ENCODE data around the gene DYRK2. TPM values are rescaled to one million over a fixed set of nuclear protein-coding genes. Genes with fewer than 3 reads are reported as not detected.

DYRK2 gene
- polyA plus RNA-seq, 3 donors: 23.4 to 29.0 (median 23.5) TPM

DNA sequence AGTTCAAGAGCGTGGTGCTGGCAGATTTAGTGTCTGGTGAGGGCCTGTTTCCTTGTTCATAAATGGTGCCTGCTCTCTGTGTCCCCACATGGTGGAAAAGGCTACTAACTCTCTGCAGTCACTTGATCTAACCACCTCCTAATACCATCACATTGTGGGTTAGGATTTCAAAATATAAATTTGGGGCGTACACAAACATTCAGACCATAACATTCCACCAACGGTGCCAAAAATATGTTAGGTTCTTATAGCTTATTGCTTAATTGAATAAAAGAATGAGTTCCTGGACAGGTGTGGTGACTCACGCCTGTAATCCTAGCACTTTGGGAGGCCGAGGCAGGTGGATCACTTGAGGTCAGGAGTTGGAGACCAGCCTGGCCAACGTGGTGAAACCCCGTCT, 3.4 kb upstream of the DYRK2 start:
- no peak for DNase-seq (ENCODE audit: low read depth in 3 of 3, low spot score in 2 of 3)

DNA sequence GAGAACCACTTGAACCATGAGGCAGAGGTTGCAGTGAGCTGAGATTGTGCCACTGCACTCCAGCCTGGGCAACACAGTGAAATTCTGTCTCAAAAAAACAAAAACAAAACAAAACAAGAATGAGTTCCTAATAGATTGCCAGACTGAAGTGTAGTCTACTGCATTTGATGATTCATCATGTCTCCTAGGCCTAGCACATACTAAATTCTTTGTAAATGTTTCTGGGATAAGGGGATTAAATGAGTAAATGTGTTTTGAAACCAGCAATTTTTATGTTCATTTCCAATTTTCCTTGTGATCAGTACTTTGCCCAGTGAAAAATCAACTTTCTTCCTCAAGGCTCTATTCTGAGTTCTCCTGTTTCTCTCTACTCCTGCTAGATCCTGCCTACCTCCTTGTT, 2.9 kb upstream of the DYRK2 start:
- no peak for DNase-seq (ENCODE audit: low read depth in 3 of 3, low spot score in 2 of 3)

GRCh38 chr12:67646775-67647174, 1.8 kb upstream of the DYRK2 start:
- DNase-seq (ENCODE audit: low read depth in 3 of 3, low spot score in 2 of 3): no peak

DNA sequence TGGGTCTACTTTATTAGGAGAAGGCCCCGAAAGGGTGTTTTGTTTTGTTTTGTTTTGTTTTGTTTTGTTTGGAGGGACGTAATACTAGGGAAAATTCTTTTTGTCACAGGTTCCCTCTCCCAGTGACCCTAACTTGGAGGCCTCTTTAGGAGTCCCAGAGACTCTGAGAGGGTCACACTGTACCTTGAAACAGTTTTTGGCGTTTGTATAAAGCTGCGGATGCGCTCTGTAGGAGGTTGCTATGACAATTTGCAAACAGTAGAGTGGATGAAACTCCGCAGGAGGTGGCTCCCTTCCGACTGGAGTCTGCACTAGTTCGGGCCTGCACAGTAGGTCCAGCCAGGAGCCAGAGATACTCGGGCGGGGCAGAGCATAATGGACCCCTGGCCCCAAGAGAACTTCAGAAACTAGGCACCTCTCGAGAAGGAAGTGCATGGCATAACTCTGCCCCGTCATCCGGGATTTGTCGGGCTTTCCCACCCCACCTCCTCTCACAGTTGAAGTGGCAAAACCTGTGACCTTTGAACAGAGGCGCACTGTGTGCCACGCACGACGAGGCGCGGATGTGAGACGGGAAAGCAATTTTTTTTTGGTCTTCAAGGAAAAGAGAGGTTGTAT, 1.3 kb upstream of the DYRK2 start:
- no peak for DNase-seq (ENCODE audit: low read depth in 3 of 3, low spot score in 2 of 3)

DNA sequence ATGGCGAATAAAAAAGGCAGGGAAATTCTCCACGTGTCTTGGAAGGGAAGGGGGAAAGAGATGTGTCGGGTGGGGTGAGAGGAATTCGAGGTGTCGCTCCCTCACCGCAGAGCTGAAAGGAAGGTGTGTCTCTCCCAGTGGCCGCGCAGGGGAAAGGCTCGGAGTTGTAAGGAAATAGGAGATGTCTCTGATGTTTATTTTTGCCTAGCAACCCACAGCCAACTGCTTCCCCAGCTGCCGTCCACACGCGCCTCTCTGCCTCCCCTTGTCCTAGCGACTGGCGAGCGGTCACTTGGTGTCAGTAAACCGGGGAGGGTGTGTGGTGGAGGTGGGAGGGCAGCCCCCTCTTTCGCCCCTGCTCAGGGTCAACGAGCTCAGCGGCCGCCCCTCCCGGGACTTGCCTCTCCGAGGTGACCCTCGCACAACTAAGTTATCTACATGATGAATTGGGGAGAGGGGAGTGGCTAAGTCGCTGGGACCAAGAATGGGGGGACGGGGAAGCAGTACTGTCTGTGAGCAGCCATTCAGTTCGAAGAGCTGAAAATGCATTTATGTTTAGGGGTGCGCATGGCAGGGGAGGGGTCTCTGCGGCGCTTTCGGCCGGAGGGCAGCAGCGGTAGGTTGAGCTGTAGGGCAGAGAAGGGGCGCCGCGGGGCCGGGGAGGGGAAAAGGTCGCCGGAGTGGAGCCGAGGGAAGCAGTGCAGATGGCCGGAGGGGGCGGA, 585 bp upstream of the DYRK2 start:
- DNase-seq (ENCODE audit: low read depth in 3 of 3, low spot score in 2 of 3): peak; percentile 73 to 83 (median 80)

DNA sequence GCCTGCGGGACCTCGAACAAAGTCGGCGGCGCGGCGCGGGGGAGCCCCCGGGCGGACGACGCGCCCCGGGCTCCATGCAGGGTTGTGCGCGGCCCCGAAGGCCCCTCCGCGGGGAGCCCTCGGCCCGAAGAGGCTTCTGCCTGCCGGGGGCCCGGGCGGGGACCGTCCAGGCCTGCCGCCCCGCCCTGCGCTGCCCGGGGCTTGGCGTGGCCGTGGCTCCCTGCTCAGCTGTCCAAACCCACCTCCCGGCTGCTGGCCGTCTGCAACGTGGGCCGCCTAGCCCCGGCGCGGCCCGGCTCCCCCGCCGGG, 670 bp downstream of the DYRK2 start:
- no peak for DNase-seq (ENCODE audit: low read depth in 3 of 3, low spot score in 2 of 3)

DNA sequence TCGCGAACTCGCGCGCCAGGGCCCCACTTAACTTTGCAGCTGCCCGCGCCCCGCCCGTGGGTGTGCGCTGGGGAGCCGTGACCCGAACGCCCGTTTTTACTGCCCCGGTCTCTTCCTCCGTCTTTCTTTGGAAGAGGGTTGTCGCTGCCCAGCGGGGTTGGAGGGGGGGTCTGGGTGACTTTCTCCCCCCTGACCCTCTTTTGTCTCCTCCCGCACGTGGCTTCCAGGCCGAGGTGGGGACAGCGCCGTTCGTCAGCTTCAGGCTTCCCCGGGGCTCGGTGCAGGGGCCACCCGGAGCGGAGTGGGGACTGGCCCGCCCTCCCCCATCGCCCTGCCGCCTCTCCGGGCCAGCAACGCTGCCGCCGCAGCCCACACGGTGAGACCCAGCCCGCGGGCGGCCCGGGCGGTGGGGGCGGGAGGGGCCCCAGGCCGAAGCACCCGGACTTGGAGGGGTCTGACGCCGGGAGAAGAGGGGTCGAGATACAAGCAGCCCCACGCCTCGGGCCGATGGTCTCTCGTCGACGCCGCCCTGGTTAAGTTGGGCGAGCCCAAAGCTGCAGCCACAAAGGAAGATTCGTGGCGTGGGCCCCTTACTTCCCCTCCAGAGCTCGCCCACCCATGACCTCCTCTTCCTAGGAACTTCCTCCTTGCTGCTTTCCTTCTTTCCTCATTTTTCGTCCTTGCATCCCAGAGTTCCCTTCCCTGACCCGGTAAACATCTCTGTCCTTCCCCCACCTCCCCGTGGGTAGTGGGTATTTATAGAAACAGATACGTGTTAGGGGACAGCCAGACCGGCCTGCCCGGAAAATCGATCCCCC, 1.2 kb downstream of the DYRK2 start:
- peak in 1 of 3 donors; percentile 39 for DNase-seq (ENCODE audit: low read depth in 3 of 3, low spot score in 2 of 3)

- DNase-seq (ENCODE audit: low read depth in 3 of 3, low spot score in 2 of 3): no peak
Observed at GRCh38 chr12:67650388-67651131, 2.0 kb downstream of the DYRK2 start.

DNA sequence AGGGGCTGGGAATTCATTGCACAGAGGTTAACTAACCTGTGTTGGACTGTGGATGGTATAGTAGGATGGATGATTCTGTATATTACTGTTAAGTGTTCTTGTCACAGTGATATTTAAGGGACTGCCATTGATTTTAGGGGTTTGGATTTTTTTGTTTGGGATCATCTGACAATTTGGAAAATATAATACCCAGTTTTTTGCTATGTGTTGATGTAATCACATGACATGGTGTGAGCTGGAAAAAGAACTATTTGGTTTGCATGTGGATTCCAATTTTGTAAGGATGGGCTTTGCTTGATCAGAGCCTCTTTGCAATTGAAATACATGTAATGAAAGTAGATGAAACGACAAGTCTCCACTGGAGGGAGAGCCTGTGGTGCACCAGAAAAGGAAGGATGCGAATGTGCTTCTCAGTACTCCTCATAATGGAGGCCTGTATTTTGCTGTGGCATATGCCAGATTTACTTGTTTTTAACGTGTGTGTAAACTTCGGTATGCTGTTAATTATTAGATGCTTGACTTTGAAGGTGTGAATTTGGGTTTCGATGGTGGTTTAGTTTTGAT, 2.7 kb downstream of the DYRK2 start:
- no peak for DNase-seq (ENCODE audit: low read depth in 3 of 3, low spot score in 2 of 3)

DNA sequence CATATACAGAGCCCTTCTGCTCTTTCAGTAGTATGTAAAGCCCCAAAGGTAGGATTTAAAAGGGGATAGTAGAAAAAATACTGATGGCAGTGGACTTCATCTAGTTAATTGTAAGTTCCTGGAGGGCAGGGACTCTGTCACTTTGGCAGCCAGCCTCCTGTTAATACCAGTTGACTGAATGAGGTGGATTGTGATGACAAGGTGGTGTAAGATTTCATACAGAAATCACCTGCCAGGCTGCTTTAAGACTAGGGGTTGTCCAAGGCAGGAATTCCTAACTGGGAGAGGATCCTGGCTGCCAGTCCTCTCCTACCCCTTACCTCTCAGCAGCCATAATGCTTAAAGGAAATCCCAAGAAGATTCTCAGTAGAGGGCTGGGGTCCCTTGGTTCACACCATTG, 7.3 kb downstream of the DYRK2 start:
- no peak for DNase-seq (ENCODE audit: low read depth in 3 of 3, low spot score in 2 of 3)

DNA sequence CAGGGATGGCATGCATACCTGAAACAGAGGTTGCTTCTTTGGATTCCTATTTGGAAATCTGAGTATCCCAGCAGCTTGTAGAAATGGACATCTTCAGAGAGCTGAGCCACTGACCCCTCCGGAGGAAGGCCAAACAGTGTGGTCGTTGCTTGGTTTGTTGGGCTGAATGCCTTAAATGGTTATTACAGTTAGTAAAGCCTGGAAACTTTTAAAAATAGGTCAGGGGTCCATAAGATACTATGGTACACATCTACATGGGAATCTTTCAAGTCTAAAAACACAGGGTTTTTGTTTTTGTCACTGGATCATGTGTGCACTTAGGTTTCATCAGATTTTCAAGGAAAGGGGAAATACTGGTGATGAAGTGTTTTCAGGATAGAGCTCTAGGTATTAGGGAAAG, 7.7 kb downstream of the DYRK2 start:
- DNase-seq (ENCODE audit: low read depth in 3 of 3, low spot score in 2 of 3): no peak

DNA sequence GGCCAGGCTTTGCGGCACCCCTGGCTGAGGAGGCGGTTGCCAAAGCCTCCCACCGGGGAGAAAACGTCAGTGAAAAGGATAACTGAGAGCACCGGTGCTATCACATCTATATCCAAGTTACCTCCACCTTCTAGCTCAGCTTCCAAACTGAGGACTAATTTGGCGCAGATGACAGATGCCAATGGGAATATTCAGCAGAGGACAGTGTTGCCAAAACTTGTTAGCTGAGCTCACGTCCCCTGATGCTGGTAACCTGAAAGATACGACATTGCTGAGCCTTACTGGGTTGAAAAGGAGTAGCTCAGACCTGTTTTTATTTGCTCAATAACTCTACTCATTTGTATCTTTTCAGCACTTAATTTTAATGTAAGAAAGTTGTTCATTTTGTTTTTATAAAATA, 9.9 kb downstream of the DYRK2 start:
- DNase-seq (ENCODE audit: low read depth in 3 of 3, low spot score in 2 of 3): no peak

DNA sequence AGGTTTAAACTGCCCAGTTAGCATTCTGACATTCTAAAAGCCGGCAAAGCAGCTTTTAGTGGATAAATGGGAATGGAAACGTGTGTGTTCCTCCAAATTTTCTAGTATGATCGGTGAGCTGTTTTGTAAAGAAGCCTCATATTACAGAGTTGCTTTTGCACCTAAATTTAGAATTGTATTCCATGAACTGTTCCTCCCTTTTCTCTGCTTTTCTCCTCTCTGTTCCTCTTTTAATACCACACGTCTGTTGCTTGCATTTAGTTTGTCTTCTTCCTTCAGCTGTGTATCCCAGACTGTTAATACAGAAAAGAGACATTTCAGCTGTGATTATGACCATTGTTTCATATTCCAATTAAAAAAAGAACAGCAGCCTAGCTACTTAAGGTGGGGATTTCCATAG, 10.7 kb downstream of the DYRK2 start:
- no peak for DNase-seq (ENCODE audit: low read depth in 3 of 3, low spot score in 2 of 3)

DNA sequence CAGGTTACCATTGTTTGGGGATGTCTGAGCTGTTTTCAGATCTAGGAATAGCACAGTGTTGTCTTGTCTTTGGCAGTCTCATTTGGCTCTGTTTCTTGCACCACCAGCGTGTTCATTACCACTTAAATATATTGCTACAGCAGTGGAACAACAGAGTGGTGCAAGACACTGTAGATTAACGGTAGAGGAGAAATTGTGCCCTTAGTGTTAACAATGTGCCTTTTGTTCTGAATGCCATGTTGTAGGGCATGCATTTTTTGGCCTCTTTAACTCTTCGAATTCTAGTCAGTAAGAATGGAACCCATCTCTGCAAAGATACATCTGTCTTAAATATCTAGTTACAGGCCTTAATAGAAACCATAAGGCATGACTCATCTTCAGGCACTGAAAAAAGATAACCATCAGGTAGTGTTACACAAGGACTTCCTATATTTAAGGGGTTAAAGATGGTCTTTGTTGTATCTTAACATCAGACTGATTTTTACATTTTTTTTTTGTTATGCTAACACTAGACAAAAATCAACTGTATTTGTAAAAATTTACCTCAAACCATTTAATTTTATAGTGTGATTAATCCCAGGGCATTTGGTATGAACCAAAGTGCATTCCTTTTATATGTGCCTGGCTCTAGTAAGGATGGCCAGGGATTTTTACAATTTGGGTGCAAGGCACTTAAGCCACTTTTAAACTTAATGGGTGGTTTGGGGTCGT, 12.9 kb downstream of the DYRK2 start:
- no peak for DNase-seq (ENCODE audit: low read depth in 3 of 3, low spot score in 2 of 3)

- no peak for DNase-seq (ENCODE audit: low read depth in 3 of 3, low spot score in 2 of 3)
Observed at GRCh38 chr12:67662910-67663538, 14.5 kb downstream of the DYRK2 start.

GRCh38 chr12:67664171-67664570, 15.6 kb downstream of the DYRK2 start:
- DNase-seq (ENCODE audit: low read depth in 3 of 3, low spot score in 2 of 3): no peak

DNA sequence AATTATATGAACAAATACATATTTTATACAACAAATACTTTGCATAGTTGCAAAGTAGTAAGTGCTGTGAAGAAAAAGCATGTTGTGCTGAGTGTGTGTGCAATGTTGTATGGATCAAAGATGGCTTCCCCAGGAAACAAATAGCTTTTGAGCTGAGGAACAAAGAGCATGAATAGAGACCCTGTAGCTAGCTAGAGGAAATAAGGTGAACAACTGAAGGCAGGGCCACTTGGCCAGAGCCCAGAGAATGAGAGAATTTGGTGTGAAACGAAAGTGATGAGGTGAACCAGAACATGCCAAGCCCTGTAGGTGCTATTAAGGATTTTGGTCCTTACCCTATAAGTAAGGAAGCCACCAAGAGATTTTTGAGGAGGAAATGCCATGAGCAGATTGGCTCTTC, 17.1 kb downstream of the DYRK2 start:
- no peak for DNase-seq (ENCODE audit: low read depth in 3 of 3, low spot score in 2 of 3)

GRCh38 chr12:67666605-67667004, 18.1 kb downstream of the DYRK2 start:
- no peak for DNase-seq (ENCODE audit: low read depth in 3 of 3, low spot score in 2 of 3)

DNA sequence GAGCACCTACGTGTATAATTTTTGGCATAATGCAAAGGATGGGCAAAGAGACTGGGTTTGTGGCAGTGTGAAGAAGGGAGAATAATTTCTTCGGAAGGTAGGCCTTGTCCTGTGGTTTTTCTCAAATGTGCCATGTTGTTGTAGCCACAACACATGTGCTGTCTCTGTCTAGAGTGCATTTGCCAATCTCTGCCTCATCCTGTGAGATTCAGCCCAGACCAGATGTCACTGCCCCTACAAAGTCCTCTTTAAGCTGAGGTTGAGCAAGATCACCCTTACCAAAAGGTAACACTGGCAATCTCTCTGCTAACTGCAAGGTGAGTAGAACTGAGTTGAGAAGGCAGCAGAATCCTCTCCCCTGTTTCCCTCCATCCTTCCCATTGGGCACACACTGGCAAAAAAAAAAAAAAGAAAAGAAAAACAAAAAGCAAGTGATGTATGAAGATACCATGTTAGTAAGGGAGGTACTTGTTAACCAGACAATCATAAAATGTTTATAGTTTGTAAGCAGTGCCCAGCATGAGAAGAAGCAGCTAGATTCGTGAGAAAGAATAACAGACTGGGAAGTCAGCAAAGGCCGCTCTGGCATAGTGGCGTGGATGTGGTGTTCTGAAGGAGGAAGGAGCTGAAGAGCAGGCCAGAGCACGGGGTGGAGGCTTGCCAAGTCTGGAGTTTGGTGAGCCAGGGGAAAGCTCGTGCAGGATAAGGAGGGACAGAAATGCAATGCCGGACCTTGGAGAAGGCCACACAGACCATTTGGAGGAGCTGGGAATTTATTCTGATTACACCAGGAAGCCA, 18.9 kb downstream of the DYRK2 start:
- no peak for DNase-seq (ENCODE audit: low read depth in 3 of 3, low spot score in 2 of 3)
